CD8-positive, alpha-beta memory T cell (primary cell): ENCODE data around the gene TBC1D2. TPM values are rescaled to one million over a fixed set of nuclear protein-coding genes. Genes with fewer than 3 reads are reported as not detected.

Experiments
- CTCF ChIA-PET: fragments of 350-600 bp; sonication (Branson Sonifier 250); formaldehyde crosslinking; loops from one replicate; lab custom pipeline; 2021; ENCODE audit warnings: antibody characterized with exemption; lab: Charles Lee
- POLR2A ChIA-PET: fragments of 350-600 bp; sonication (Branson Sonifier 250); formaldehyde crosslinking; loops from one replicate; lab custom pipeline; 2021; ENCODE audit warnings: antibody characterized with exemption; lab: Charles Lee
- DNase-seq, 5 donors: peaks; one replicate each; pipeline versions ENCODE4 v3.0.0 to v3.0.0-alpha.2; 2020 to 2022; ENCODE audit warnings: mixed read lengths in 1 of 5
- H3K27ac ChIP-seq: one replicate; pipeline ENCODE4 v1.7.0; 2013; ENCODE audit warnings: low read depth, mild to moderate bottlenecking, low read length, moderate library complexity
- H3K27me3 ChIP-seq: 2 replicates; pipeline ENCODE4 v1.7.0; 2013; ENCODE audit warnings: low read length, mild to moderate bottlenecking; ENCODE audit not compliant: insufficient read depth, poor library complexity, severe bottlenecking
- H3K36me3 ChIP-seq: 2 replicates; pipeline ENCODE4 v1.7.0; 2013; ENCODE audit warnings: mild to moderate bottlenecking, low read length, moderate library complexity; ENCODE audit not compliant: insufficient read depth
- H3K4me1 ChIP-seq: 2 replicates; pipeline ENCODE4 v1.7.0; 2013; ENCODE audit warnings: mild to moderate bottlenecking, low read length, moderate library complexity; ENCODE audit not compliant: insufficient read depth
- H3K4me3 ChIP-seq: 2 replicates; pipeline ENCODE4 v1.7.0; 2013; ENCODE audit warnings: mild to moderate bottlenecking, low read length
- H3K9me3 ChIP-seq: 2 replicates; pipeline ENCODE4 v1.7.0; 2013; ENCODE audit warnings: mild to moderate bottlenecking, low read length
- H3K27ac Mint-ChIP-seq, 8 donors: one replicate each; pipeline ENCODE4 v1.8.0; 2020 to 2021; ENCODE audit warnings: mixed read lengths in 8 of 8, mild to moderate bottlenecking in 6 of 8, inconsistent platforms in 3 of 8, moderate library complexity in 3 of 8
- H3K27me3 Mint-ChIP-seq, 2 donors: one replicate each; pipeline ENCODE4 v1.8.0; 2020 to 2021; ENCODE audit warnings: mixed read lengths in 2 of 2, mild to moderate bottlenecking in 1 of 2, moderate library complexity in 1 of 2
- H3K36me3 Mint-ChIP-seq, 3 donors: one replicate each; pipeline ENCODE4 v1.8.0; 2020 to 2021; ENCODE audit warnings: mixed read lengths in 3 of 3, inconsistent platforms in 1 of 3, mild to moderate bottlenecking in 1 of 3
- H3K4me1 Mint-ChIP-seq, 3 donors: one replicate each; pipeline ENCODE4 v1.8.0; 2020 to 2021; ENCODE audit warnings: mixed read lengths in 3 of 3, inconsistent platforms in 1 of 3, mild to moderate bottlenecking in 1 of 3
- H3K4me3 Mint-ChIP-seq, 7 donors: one replicate each; pipeline ENCODE4 v1.8.0; 2020 to 2021; ENCODE audit warnings: mixed read lengths in 7 of 7, mild to moderate bottlenecking in 6 of 7, moderate library complexity in 4 of 7, inconsistent platforms in 2 of 7
- H3K9me3 Mint-ChIP-seq, 5 donors: one replicate each; pipeline ENCODE4 v1.8.0; 2020 to 2022; ENCODE audit warnings: mixed read lengths in 5 of 5, mild to moderate bottlenecking in 3 of 5, moderate library complexity in 2 of 5, inconsistent platforms in 1 of 5
- polyA plus RNA-seq: library from polyadenylated mRNA; unstranded; fragments of 300-500 nt; fragmentation: Illumina TruSeq; gene quantifications from one replicate; pipeline ENCODE4 v1.2.3, GENCODE V29; 2021
- total RNA-seq, 2 experiments: library from RNA; stranded (reverse); gene quantifications; one replicate each; pipeline ENCODE4 v1.2.3, GENCODE V29; 2021

TBC1D2 gene
- total and polyA plus RNA-seq, 3 experiments from 2014 or later, result 3.3 to 5.6 (median 4.8) TPM

GRCh38 chr9:98164912-98165311 is 90.5 kb downstream of the TBC1D2 start:
- H3K4me1 Mint-ChIP-seq, result peaks cover 51 to 73% (median 68%) of the 10 kb centered on the region in 3 donors
- peaks cover 24% of the 10 kb centered on the region for H3K4me1 ChIP-seq
- H3K4me3 ChIP-seq, result no peak overlapping the region
- ChIA-PET POLR2A (no interaction called here), CTCF (no interaction called here)
- H3K9me3 Mint-ChIP-seq, result no peaks in the 10 kb centered on the region
- H3K27ac Mint-ChIP-seq, result peak overlapping the region in 5 of 8 donors; percentile 22 to 88 (median 83)
- H3K27ac ChIP-seq, result no peak overlapping the region
- H3K36me3 Mint-ChIP-seq, result peaks cover 0 to 3% (median 0%) of the 10 kb centered on the region in 3 donors
- peak overlapping the region in 1 of 7 donors; percentile 15 for H3K4me3 Mint-ChIP-seq
- H3K27me3 ChIP-seq, result no peaks in the 10 kb centered on the region
- no peak for DNase-seq
- H3K36me3 ChIP-seq, result no peaks in the 10 kb centered on the region
- H3K9me3 ChIP-seq, result no peaks in the 10 kb centered on the region
- no peaks in the 10 kb centered on the region for H3K27me3 Mint-ChIP-seq

- H3K4me1 Mint-ChIP-seq, result peaks cover 48 to 67% (median 63%) of the 10 kb centered on the region in 3 donors
- H3K27ac Mint-ChIP-seq, result peak overlapping the region in 1 of 8 donors; percentile 25
- H3K9me3 Mint-ChIP-seq, result no peaks in the 10 kb centered on the region
- peaks cover 15% of the 10 kb centered on the region for H3K4me1 ChIP-seq
- no peaks in the 10 kb centered on the region for H3K36me3 ChIP-seq
- no peak overlapping the region for H3K4me3 ChIP-seq
- H3K36me3 Mint-ChIP-seq, result peaks cover 0 to 3% (median 1%) of the 10 kb centered on the region in 3 donors
- no peaks in the 10 kb centered on the region for H3K27me3 Mint-ChIP-seq
- H3K9me3 ChIP-seq, result no peaks in the 10 kb centered on the region
- no peak overlapping the region for H3K4me3 Mint-ChIP-seq
- ChIA-PET CTCF (no interaction called here), POLR2A (no interaction called here)
- no peak overlapping the region for H3K27ac ChIP-seq
- DNase-seq, result no peak
- H3K27me3 ChIP-seq, result no peaks in the 10 kb centered on the region
Observed at GRCh38 chr9:98162613-98163012, 92.8 kb downstream of the TBC1D2 start.

- peaks cover 15% of the 10 kb centered on the region for H3K4me1 ChIP-seq
- ChIA-PET POLR2A (no interaction called here), CTCF (no interaction called here)
- H3K4me3 ChIP-seq, result no peak overlapping the region
- Mint-ChIP-seq H3K27ac (peak overlapping the region in 1 of 8 donors; percentile 25), H3K36me3 (peaks cover 0 to 7% (median 5%) of the 10 kb centered on the region in 3 donors), H3K27me3 (no peaks in the 10 kb centered on the region), H3K4me1 (peaks cover 46 to 60% (median 56%) of the 10 kb centered on the region in 3 donors), H3K9me3 (no peaks in the 10 kb centered on the region), H3K4me3 (no peak overlapping the region)
- H3K27ac ChIP-seq, result no peak overlapping the region
- no peak for DNase-seq
- H3K27me3 ChIP-seq, result no peaks in the 10 kb centered on the region
- no peaks in the 10 kb centered on the region for H3K9me3 ChIP-seq
- no peaks in the 10 kb centered on the region for H3K36me3 ChIP-seq
Observed at GRCh38 chr9:98161851-98162250, 93.6 kb downstream of the TBC1D2 start.

GRCh38 chr9:98159790-98160189 is 95.7 kb downstream of the TBC1D2 start:
- Mint-ChIP-seq H3K27me3 (no peaks in the 10 kb centered on the region), H3K36me3 (peaks cover 0 to 20% (median 7%) of the 10 kb centered on the region in 3 donors), H3K4me1 (peaks cover 38 to 42% (median 41%) of the 10 kb centered on the region in 3 donors), H3K9me3 (no peaks in the 10 kb centered on the region), H3K4me3 (no peak overlapping the region), H3K27ac (peak overlapping the region in 3 of 8 donors; percentile 1 to 81 (median 17))
- no peak for DNase-seq
- H3K27ac ChIP-seq, result no peak overlapping the region
- peaks cover 15% of the 10 kb centered on the region for H3K4me1 ChIP-seq
- no peaks in the 10 kb centered on the region for H3K36me3 ChIP-seq
- ChIA-PET POLR2A (no interaction called here), CTCF (no interaction called here)
- no peaks in the 10 kb centered on the region for H3K27me3 ChIP-seq
- H3K9me3 ChIP-seq, result no peaks in the 10 kb centered on the region
- H3K4me3 ChIP-seq, result no peak overlapping the region

GRCh38 chr9:98159301-98159700 is 96.1 kb downstream of the TBC1D2 start:
- no peak overlapping the region for H3K4me3 Mint-ChIP-seq
- H3K4me1 ChIP-seq, result peaks cover 14% of the 10 kb centered on the region
- H3K4me3 ChIP-seq, result no peak overlapping the region
- ChIA-PET POLR2A (interaction anchor here (0.9 kb wide), 1 partner anchor 55 kb away, joined by 7 read pairs; no protein-coding TSS in a partner anchor), CTCF (no interaction called here)
- no peaks in the 10 kb centered on the region for H3K36me3 ChIP-seq
- H3K9me3 Mint-ChIP-seq, result no peaks in the 10 kb centered on the region
- H3K4me1 Mint-ChIP-seq, result peaks cover 33 to 37% (median 36%) of the 10 kb centered on the region in 3 donors
- no peaks in the 10 kb centered on the region for H3K9me3 ChIP-seq
- H3K27me3 ChIP-seq, result no peaks in the 10 kb centered on the region
- H3K36me3 Mint-ChIP-seq, result peaks cover 0 to 24% (median 7%) of the 10 kb centered on the region in 3 donors
- H3K27ac ChIP-seq, result no peak overlapping the region
- peak overlapping the region in 3 of 8 donors; percentile 70 to 91 (median 81) for H3K27ac Mint-ChIP-seq
- no peaks in the 10 kb centered on the region for H3K27me3 Mint-ChIP-seq
- no peak for DNase-seq

GRCh38 chr9:98158071-98158831 is 97.2 kb downstream of the TBC1D2 start:
- Mint-ChIP-seq H3K27me3 (no peaks in the 10 kb centered on the region), H3K4me3 (peak overlapping the region in 1 of 7 donors; percentile 1), H3K4me1 (peaks cover 24 to 26% (median 26%) of the 10 kb centered on the region in 3 donors), H3K36me3 (peaks cover 0 to 30% (median 14%) of the 10 kb centered on the region in 3 donors), H3K27ac (peak overlapping the region in 6 of 8 donors; percentile 5 to 80 (median 56)), H3K9me3 (no peaks in the 10 kb centered on the region)
- DNase-seq, result peak in 1 of 5 donors; percentile 13
- no peaks in the 10 kb centered on the region for H3K27me3 ChIP-seq
- H3K27ac ChIP-seq, result no peak overlapping the region
- POLR2A ChIA-PET, result interaction anchor here (0.9 kb wide), 1 partner anchor 54 kb away, joined by 7 read pairs; no protein-coding TSS in a partner anchor
- H3K36me3 ChIP-seq, result no peaks in the 10 kb centered on the region
- H3K9me3 ChIP-seq, result no peaks in the 10 kb centered on the region
- CTCF ChIA-PET, result interaction anchor here (1.1 kb wide), 1 partner anchor 47 kb away, joined by 3 read pairs; no protein-coding TSS in a partner anchor
- H3K4me1 ChIP-seq, result peaks cover 7% of the 10 kb centered on the region
- no peak overlapping the region for H3K4me3 ChIP-seq

- Mint-ChIP-seq H3K27me3 (no peaks in the 10 kb centered on the region), H3K36me3 (peaks cover 0 to 36% (median 14%) of the 10 kb centered on the region in 3 donors), H3K4me1 (peaks cover 22 to 26% (median 24%) of the 10 kb centered on the region in 3 donors), H3K27ac (peak overlapping the region in 3 of 8 donors; percentile 15 to 68 (median 45)), H3K9me3 (no peaks in the 10 kb centered on the region), H3K4me3 (no peak overlapping the region)
- ChIA-PET POLR2A (interaction anchor here (0.6 kb wide), 1 partner anchor 56 kb away, joined by 3 read pairs; no protein-coding TSS in a partner anchor), CTCF (interaction anchor here (1.1 kb wide), 1 partner anchor 48 kb away, joined by 3 read pairs; no protein-coding TSS in a partner anchor)
- no peak for DNase-seq
- H3K27me3 ChIP-seq, result no peaks in the 10 kb centered on the region
- H3K4me1 ChIP-seq, result peaks cover 7% of the 10 kb centered on the region
- no peak overlapping the region for H3K4me3 ChIP-seq
- H3K27ac ChIP-seq, result no peak overlapping the region
- no peaks in the 10 kb centered on the region for H3K36me3 ChIP-seq
- no peaks in the 10 kb centered on the region for H3K9me3 ChIP-seq
Observed at GRCh38 chr9:98157372-98157771, 98.1 kb downstream of the TBC1D2 start.

- POLR2A ChIA-PET, result no interaction called here
- Histone ChIP-seq H3K9me3 (no peaks in the 10 kb centered on the region), H3K4me1 (peaks cover 5% of the 10 kb centered on the region), H3K27me3 (no peaks in the 10 kb centered on the region), H3K4me3 (no peak overlapping the region), H3K27ac (no peak overlapping the region), H3K36me3 (no peaks in the 10 kb centered on the region)
- DNase-seq, result no peak
- CTCF ChIA-PET, result no interaction called here
- H3K27me3 Mint-ChIP-seq, result no peaks in the 10 kb centered on the region
- no peak overlapping the region for H3K27ac Mint-ChIP-seq
- no peak overlapping the region for H3K4me3 Mint-ChIP-seq
- H3K9me3 Mint-ChIP-seq, result no peaks in the 10 kb centered on the region
- H3K4me1 Mint-ChIP-seq, result peaks cover 21 to 25% (median 25%) of the 10 kb centered on the region in 3 donors
- peaks cover 0 to 37% (median 18%) of the 10 kb centered on the region in 3 donors for H3K36me3 Mint-ChIP-seq
Observed at GRCh38 chr9:98154678-98155077, 100.8 kb downstream of the TBC1D2 start.
